IMR-90 (cell line): ENCODE data around the gene CCDC27.

Experiments
- BHLHE40 ChIP-seq: fragments of 150-350 bp; IDR thresholded peaks from 2 replicates; pipeline ENCODE4 v1.6.1; 2016; ENCODE audit warnings: mild to moderate bottlenecking, low read depth, low read length
- CTCF ChIP-seq: conservative IDR thresholded peaks from 2 replicates; pipeline ENCODE4 v1.5.1; 2012; ENCODE audit warnings: mild to moderate bottlenecking, low read depth, low read length, improper control_type of control experiment
- FOS ChIP-seq: fragments of 150-350 bp; IDR thresholded peaks from 2 replicates; pipeline ENCODE4 v1.6.1; 2016; ENCODE audit warnings: low read depth, low read length
- NFE2L2 ChIP-seq: fragments of 150-350 bp; IDR thresholded peaks from 2 replicates; pipeline ENCODE4 v1.6.1; 2016; ENCODE audit warnings: low read depth, mild to moderate bottlenecking, low read length
- POLR2A ChIP-seq: IDR thresholded peaks from 2 replicates; pipeline ENCODE4 v1.6.1; 2012; ENCODE audit warnings: mild to moderate bottlenecking, low read depth, low read length
- RAD21 ChIP-seq: IDR thresholded peaks from 2 replicates; pipeline ENCODE4 v1.6.1; 2012; ENCODE audit warnings: low read length, improper control_type of control experiment
- SMC3 ChIP-seq: fragments of 150-350 bp; IDR thresholded peaks from 2 replicates; pipeline ENCODE4 v1.6.1; 2016; ENCODE audit warnings: low read depth, mild to moderate bottlenecking, antibody characterized with exemption, low read length, moderate library complexity
- USF2 ChIP-seq: fragments of 150-350 bp; IDR thresholded peaks from 2 replicates; pipeline ENCODE4 v1.6.1; 2017; ENCODE audit warnings: mild to moderate bottlenecking, antibody characterized with exemption, low read length, low read depth
- TF ChIP-seq, protein P1 (sequence below): fragments of 150-350 bp; IDR thresholded peaks from 2 replicates; pipeline ENCODE4 v1.6.1; 2016; ENCODE audit warnings: low read depth, mild to moderate bottlenecking, low read length, moderate library complexity, borderline replicate concordance

DNA sequence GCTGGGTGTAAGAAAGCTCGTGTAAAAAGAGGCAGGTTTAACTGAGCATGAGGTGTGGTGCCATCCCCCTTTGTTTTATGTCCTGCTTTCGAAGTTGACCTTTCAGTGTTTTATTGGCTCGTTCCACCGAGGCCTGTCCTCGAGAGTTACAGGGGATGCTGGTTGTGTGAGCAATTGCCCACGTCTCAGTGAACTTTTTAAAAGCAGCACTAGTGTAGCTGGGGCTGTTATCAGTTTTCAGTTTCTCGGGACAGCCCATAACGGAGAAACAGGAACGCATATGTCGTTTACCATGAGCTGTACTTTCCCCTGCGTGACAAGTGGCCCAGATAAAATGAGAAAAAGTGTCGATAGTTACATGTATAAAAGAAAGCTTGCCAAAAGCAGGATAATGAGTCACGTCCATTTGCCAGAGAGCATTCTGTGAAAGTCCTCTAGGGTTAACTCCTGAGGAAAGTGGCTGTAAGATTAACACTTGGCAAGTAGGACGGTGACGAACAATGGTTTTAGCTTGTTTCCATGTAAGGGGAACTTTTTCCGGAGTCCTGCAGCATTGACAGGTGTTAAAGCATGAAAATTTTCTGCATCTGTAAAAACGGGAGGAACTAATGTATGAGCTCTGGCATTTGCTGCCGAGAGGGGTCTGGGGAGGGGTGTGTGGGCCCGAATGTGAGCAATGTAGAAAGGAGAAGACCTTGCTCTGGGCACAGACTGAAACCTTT lies 51.8 kb downstream of the CCDC27 start:
- TF ChIP-seq POLR2A (no peak), CTCF (no peak), FOS (no peak), BHLHE40 (no peak), USF2 (no peak), SMC3 (no peak), RAD21 (no peak), NFE2L2 (no peak)
- TF ChIP-seq, protein P1, sequence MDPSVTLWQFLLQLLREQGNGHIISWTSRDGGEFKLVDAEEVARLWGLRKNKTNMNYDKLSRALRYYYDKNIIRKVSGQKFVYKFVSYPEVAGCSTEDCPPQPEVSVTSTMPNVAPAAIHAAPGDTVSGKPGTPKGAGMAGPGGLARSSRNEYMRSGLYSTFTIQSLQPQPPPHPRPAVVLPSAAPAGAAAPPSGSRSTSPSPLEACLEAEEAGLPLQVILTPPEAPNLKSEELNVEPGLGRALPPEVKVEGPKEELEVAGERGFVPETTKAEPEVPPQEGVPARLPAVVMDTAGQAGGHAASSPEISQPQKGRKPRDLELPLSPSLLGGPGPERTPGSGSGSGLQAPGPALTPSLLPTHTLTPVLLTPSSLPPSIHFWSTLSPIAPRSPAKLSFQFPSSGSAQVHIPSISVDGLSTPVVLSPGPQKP: no peak
